ENCODE data around the gene IL10RB. TPM values are rescaled to one million over a fixed set of nuclear protein-coding genes. Genes with fewer than 3 reads are reported as not detected.
"Not testable (repeated sequence)": the region's sequence is repeated elsewhere in the genome, so short reads cannot be mapped to it uniquely, and the experiment has no call there.

The IL10RB gene
- total RNA-seq (10 to 100 TPM; 18.1 to 25.5 (median 23.8) TPM), polyA plus RNA-seq (10 to 100 TPM; 31.5 to 31.7 TPM)
- long read RNA-seq, donor 1, transcript IL10RB-201 (7 exons, 1,963 nt): major isoform, 201 of 222 reads
- long read RNA-seq, donor 1, transcript IL10RB-202 (6 exons, 786 nt): minor isoform, 5 of 222 reads
- long read RNA-seq, donor 1, partial matches to known transcripts: 6 of 222 reads
- long read RNA-seq, donor 1, other reads (novel, unspliced or antisense): 10 of 222 reads
- long read RNA-seq, donor 2, transcript IL10RB-201 (7 exons, 1,963 nt): major isoform, 21 of 21 reads
- long read RNA-seq, donor 2, partial matches to known transcripts: 0 of 21 reads
- long read RNA-seq, donor 2, other reads (novel, unspliced or antisense): 0 of 21 reads
- long read RNA-seq, donor 3, transcript IL10RB-201 (7 exons, 1,963 nt): major isoform, 47 of 89 reads
- long read RNA-seq, donor 3, partial matches to known transcripts: 0 of 89 reads
- long read RNA-seq, donor 3, other reads (novel, unspliced or antisense): 41 of 89 reads

GRCh38 chr21:33266050-33266788 lies at the start of gene IL10RB:
TSS of gene IL10RB (plus strand) at chr21:33266367. CDS start at chr21:33266466, 99 bp downstream.
- DNase-seq: peak; percentile 62 to 81 (median 75)
- Histone ChIP-seq H3K27ac (peak within 1 kb of the TSS; percentile 24 to 70), H3K9me3 (no peaks in the 10 kb centered on the region), H3K27me3 (no peaks in the 10 kb centered on the region), H3K4me1 (ENCODE audit: insufficient read depth) (peaks cover 2% of the 10 kb centered on the region), H3K4me3 (peak within 1 kb of the TSS; percentile 93), H3K36me3 (no peaks in the 10 kb centered on the region)
- peak; percentile 48 for TF ChIP-seq POLR2A (IDR thresholded peaks at IDR 0.05)
- TF ChIP-seq EP300 (IDR thresholded peaks at IDR 0.05): no peak
- no peak for TF ChIP-seq CTCF (IDR thresholded peaks at IDR 0.05)
- WGBS, 3 donors: 0 to 1% (median 1%) methylated on average over 43 to 60 of the region's 60 CpGs
- intact Hi-C loops (cut with DNase I): no loop called here

- H3K27me3 ChIP-seq: no peaks in the 10 kb centered on the region
- no peak for TF ChIP-seq POLR2A (IDR thresholded peaks at IDR 0.05)
- no peak for TF ChIP-seq EP300 (IDR thresholded peaks at IDR 0.05)
- no peak for TF ChIP-seq CTCF (IDR thresholded peaks at IDR 0.05)
- H3K27ac ChIP-seq: no peak overlapping the region
- H3K9me3 ChIP-seq: no peaks in the 10 kb centered on the region
- H3K4me3 ChIP-seq: no peak overlapping the region
- H3K4me1 ChIP-seq (ENCODE audit: insufficient read depth): peaks cover 3% of the 10 kb centered on the region
- intact Hi-C loops (cut with DNase I): no loop called here
- no peak for DNase-seq
- 91 to 95% (median 91%) methylated on average over 2 of the region's 2 CpGs for WGBS, 3 donors
- H3K36me3 ChIP-seq: no peaks in the 10 kb centered on the region
These were observed 49.0 kb upstream of the IL10RB start for GRCh38 chr21:33217138-33217520.

GRCh38 chr21:33219300-33219699 lies 46.9 kb upstream of the IL10RB start:
- TF ChIP-seq POLR2A (IDR thresholded peaks at IDR 0.05): no peak
- no peak for TF ChIP-seq EP300 (IDR thresholded peaks at IDR 0.05)
- no peak for TF ChIP-seq CTCF (IDR thresholded peaks at IDR 0.05)
- Histone ChIP-seq H3K4me1 (ENCODE audit: insufficient read depth) (no peaks in the 10 kb centered on the region), H3K27me3 (no peaks in the 10 kb centered on the region), H3K27ac (no peak overlapping the region), H3K36me3 (no peaks in the 10 kb centered on the region), H3K9me3 (no peaks in the 10 kb centered on the region), H3K4me3 (no peak overlapping the region)
- no peak for DNase-seq
- intact Hi-C loops (cut with DNase I): no loop called here
- 80 to 83% (median 83%) methylated on average over 3 of the region's 3 CpGs for WGBS, 3 donors

- no peak for TF ChIP-seq POLR2A (IDR thresholded peaks at IDR 0.05)
- no peak for TF ChIP-seq CTCF (IDR thresholded peaks at IDR 0.05)
- no peak for TF ChIP-seq EP300 (IDR thresholded peaks at IDR 0.05)
- Histone ChIP-seq H3K4me1 (ENCODE audit: insufficient read depth) (no peaks in the 10 kb centered on the region), H3K9me3 (no peaks in the 10 kb centered on the region), H3K27ac (no peak overlapping the region), H3K4me3 (no peak overlapping the region), H3K27me3 (no peaks in the 10 kb centered on the region), H3K36me3 (no peaks in the 10 kb centered on the region)
- intact Hi-C loops (cut with DNase I): no loop called here
- 91 to 93% (median 92%) methylated on average over 3 of the region's 3 CpGs for WGBS, 3 donors
- DNase-seq: no peak
These were observed 46.2 kb upstream of the IL10RB start for GRCh38 chr21:33219954-33220353.

- H3K36me3 ChIP-seq; DNase-seq; H3K4me1 ChIP-seq (ENCODE audit: insufficient read depth); H3K9me3 ChIP-seq; H3K27me3 ChIP-seq; H3K4me3 ChIP-seq; intact Hi-C loops (cut with DNase I); H3K27ac ChIP-seq: not testable (repeated sequence)
- 93 to 98% (median 95%) methylated on average over 3 of the region's 3 CpGs for WGBS, 3 donors
These were observed 40.8 kb upstream of the IL10RB start for GRCh38 chr21:33225376-33225775.

Data from ovary (tissue), 10 donors.